HCT116 (cell line): ENCODE data around the gene CCDC63. TPM values are rescaled to one million over a fixed set of nuclear protein-coding genes. Genes with fewer than 3 reads are reported as not detected.

Experiments used
- ATAC-seq: fragments of 200-7000 bp; cut with Tn5 transposase; 2 replicates; pipeline ENCODE4 v1.9.1; 2020; ENCODE audit warnings: mild to moderate bottlenecking, moderate library complexity
- BruUV-seq: library from RNA; stranded (reverse); fragments of 400-500 nt; replicated peaks from 2 replicates; lab custom pipeline; 2021; lab: Mats Ljungman, UMichigan
- CTCF ChIA-PET: fragments of 300-600 bp; sonication (Branson Sonifier 250); formaldehyde crosslinking; loops from one replicate; lab custom pipeline; 2021; ENCODE audit warnings: antibody characterized with exemption; lab: Charles Lee
- POLR2A ChIA-PET: fragments of 300-600, 350-600 bp; sonication (Branson Sonifier 250); formaldehyde crosslinking; loops from one replicate; lab custom pipeline; 2021; ENCODE audit warnings: antibody characterized with exemption; lab: Charles Lee
- RAD21 ChIA-PET, 2 experiments: fragments of 300-600 bp; sonication (Branson Sonifier 250); formaldehyde crosslinking; loops; one replicate each; lab custom pipeline; 2023; ENCODE audit warnings: low total read pairs in 2 of 2; ENCODE audit not compliant: uncharacterized antibody in 2 of 2, unreplicated experiment in 2 of 2, low non-redundant PET in 1 of 2; lab: Charles Lee
- DNase-seq: peaks from one replicate; pipeline ENCODE4 v3.0.0-alpha.2; 2010; ENCODE audit warnings: low read depth, low spot score
- H2AFZ ChIP-seq: fragments of 200-600 bp; shearing (Covaris generic), sonication (generic); 2 replicates; pipeline ENCODE4 v1.6.1; 2017; ENCODE audit warnings: low read depth, mixed run types, mixed read lengths, antibody characterized with exemption, low read length; ENCODE audit not compliant: poor library complexity, severe bottlenecking
- H3K27ac ChIP-seq: 2 replicates; pipeline ENCODE4 v1.5.1; 2012; ENCODE audit warnings: low read depth, low read length
- H3K27me3 ChIP-seq: fragments of 200-600 bp; sonication (generic); 2 replicates; pipeline ENCODE4 v1.6.1; 2016; ENCODE audit warnings: mixed run types, low read length, mixed read lengths; ENCODE audit not compliant: insufficient read depth
- H3K36me3 ChIP-seq, 2 experiments: fragments of 200-500 bp in 1 of 2; fragments of 200-600 bp in 1 of 2; sonication (Bioruptor generic) in 1 of 2; sonication (generic) in 1 of 2; 2 replicates each; pipeline versions ENCODE4 v1.5.1 to v1.6.1; 2014 to 2016; ENCODE audit warnings: low read length in 2 of 2, inconsistent platforms in 1 of 2, mixed read lengths in 1 of 2, mixed run types in 1 of 2; ENCODE audit not compliant: insufficient read depth in 2 of 2, control insufficient read depth in 1 of 2
- H3K4me1 ChIP-seq, 2 experiments: fragments of 200-600 bp in 1 of 2; sonication (generic) in 1 of 2; 2 replicates each; pipeline versions ENCODE4 v1.5.1 to v1.6.1; 2012 to 2017; ENCODE audit warnings: low read length in 2 of 2, inconsistent platforms in 1 of 2, mild to moderate bottlenecking in 1 of 2, mixed read lengths in 1 of 2, mixed run types in 1 of 2, moderate library complexity in 1 of 2; ENCODE audit not compliant: insufficient read depth in 2 of 2, control insufficient read depth in 1 of 2
- H3K4me2 ChIP-seq: fragments of 200-600 bp; sonication (generic); 2 replicates; pipeline ENCODE4 v1.6.1; 2017; ENCODE audit warnings: mixed run types, low read length, mixed read lengths
- H3K4me3 ChIP-seq, 2 experiments: fragments of 200-600 bp in 1 of 2; sonication (generic) in 1 of 2; replicated peaks in 1 of 2; 2 replicates each; pipeline ENCODE4 v1.5.1; 2011 to 2016; ENCODE audit warnings: low read length in 2 of 2, control low read depth in 1 of 2, low read depth in 1 of 2, mild to moderate bottlenecking in 1 of 2, mixed read lengths in 1 of 2, mixed run types in 1 of 2
- H3K79me2 ChIP-seq: fragments of 200-600 bp; sonication (generic); 2 replicates; pipeline ENCODE4 v1.6.1; 2017; ENCODE audit warnings: mild to moderate bottlenecking, mixed run types, low read length, moderate library complexity, mixed read lengths; ENCODE audit not compliant: insufficient read depth
- H3K9ac ChIP-seq: fragments of 200-600 bp; sonication (generic); 2 replicates; pipeline ENCODE4 v1.6.1; 2016; ENCODE audit warnings: low read length, mixed read lengths
- H3K9me2 ChIP-seq: fragments of 200-600 bp; sonication (generic), shearing (Covaris generic); 2 replicates; pipeline ENCODE4 v1.6.1; 2017; ENCODE audit warnings: mixed run types, mild to moderate bottlenecking, moderate library complexity; ENCODE audit not compliant: insufficient read depth
- H3K9me3 ChIP-seq, 2 experiments: fragments of 200-500 bp in 1 of 2; fragments of 200-600 bp in 1 of 2; sonication (Bioruptor generic) in 1 of 2; sonication (generic) in 1 of 2; 2 replicates each; pipeline ENCODE4 v1.6.1; 2014 to 2017; ENCODE audit warnings: low read length in 2 of 2, mixed read lengths in 2 of 2, inconsistent platforms in 1 of 2, low read depth in 1 of 2, mild to moderate bottlenecking in 1 of 2, mixed run types in 1 of 2, moderate library complexity in 1 of 2; ENCODE audit not compliant: control insufficient read depth in 1 of 2, insufficient read depth in 1 of 2
- H4K20me1 ChIP-seq: fragments of 200-600 bp; sonication (generic), shearing (Covaris generic); 2 replicates; pipeline ENCODE4 v1.6.1; 2017; ENCODE audit warnings: mixed run types, mild to moderate bottlenecking, moderate library complexity; ENCODE audit not compliant: insufficient read depth
- CEBPB ChIP-seq: IDR thresholded peaks from 2 replicates; pipeline ENCODE4 v1.6.1; 2012; ENCODE audit warnings: low read depth
- CTCF ChIP-seq, 3 experiments: fragments of 200-600 bp in 1 of 3; sonication (generic) in 1 of 3; IDR thresholded peaks in 2 of 3; conservative IDR thresholded peaks in 1 of 3; 2 replicates each; pipeline ENCODE4 v1.5.1; 2012 to 2017; ENCODE audit warnings: low read depth in 2 of 3, low read length in 2 of 3, antibody characterized with exemption in 1 of 3, borderline replicate concordance in 1 of 3, control low read depth in 1 of 3, mild to moderate bottlenecking in 1 of 3, mixed read lengths in 1 of 3, mixed run types in 1 of 3, moderate library complexity in 1 of 3; ENCODE audit not compliant: insufficient read depth in 1 of 3
- EGR1 ChIP-seq: IDR thresholded peaks from 2 replicates; pipeline ENCODE4 v1.6.1; 2012; ENCODE audit warnings: low read depth
- EZH2phosphoT487 ChIP-seq: fragments of 200-600 bp; IDR thresholded peaks from 2 replicates; pipeline ENCODE4 v1.6.1; 2018; ENCODE audit warnings: antibody characterized with exemption, borderline replicate concordance
- FOSL1 ChIP-seq: IDR thresholded peaks from 2 replicates; pipeline ENCODE4 v1.6.1; 2012; ENCODE audit warnings: low read depth
- JUND ChIP-seq: IDR thresholded peaks from 2 replicates; pipeline ENCODE4 v1.6.1; 2012
- POLR2A ChIP-seq: IDR thresholded peaks from 2 replicates; pipeline ENCODE4 v1.7.0; 2011; ENCODE audit warnings: borderline replicate concordance; ENCODE audit not compliant: insufficient read depth, insufficient read length; ENCODE audit errors: extremely low read depth
- REST ChIP-seq: IDR thresholded peaks from 2 replicates; pipeline ENCODE4 v1.6.1; 2012; ENCODE audit warnings: low read depth
- SRF ChIP-seq: IDR thresholded peaks from 2 replicates; pipeline ENCODE4 v1.6.1; 2012; ENCODE audit warnings: low read depth
- TCF7L2 ChIP-seq: IDR thresholded peaks from 2 replicates; pipeline ENCODE4 v1.7.0; 2011; ENCODE audit warnings: borderline replicate concordance, inconsistent platforms; ENCODE audit not compliant: insufficient read depth, insufficient read length; ENCODE audit errors: extremely low read depth
- YY1 ChIP-seq: IDR thresholded peaks from 2 replicates; pipeline ENCODE4 v1.6.1; 2011; ENCODE audit warnings: low read length, low read depth, moderate library complexity, mild to moderate bottlenecking; ENCODE audit not compliant: insufficient replicate concordance; ENCODE audit errors: extremely low read depth
- ZFX ChIP-seq: fragments of 450-650 bp; IDR thresholded peaks from 2 replicates; pipeline ENCODE4 v1.6.1; 2017
- intact Hi-C: fragments of 100-400 bp; cut with micrococcal nuclease; formaldehyde crosslinking; loops from 2 replicates; pipeline ENCODE4 v1.10.0; 2022
- total RNA-seq: library from RNA; stranded (reverse); gene quantifications from one replicate; pipeline ENCODE4 v1.2.1, GENCODE V29; 2021; ENCODE audit not compliant: unreplicated experiment
- TF ChIP-seq, protein P1 (sequence below): IDR thresholded peaks from 2 replicates; pipeline ENCODE4 v1.6.1; 2012
- TF ChIP-seq, protein P2 (sequence below): IDR thresholded peaks from 2 replicates; pipeline ENCODE4 v1.6.1; 2011; ENCODE audit warnings: mild to moderate bottlenecking, low read length, moderate library complexity; ENCODE audit not compliant: insufficient replicate concordance; ENCODE audit errors: extremely low read depth

Gene CCDC63
- total RNA-seq, 1 experiment from 2014 or later = 0.47 TPM

DNA sequence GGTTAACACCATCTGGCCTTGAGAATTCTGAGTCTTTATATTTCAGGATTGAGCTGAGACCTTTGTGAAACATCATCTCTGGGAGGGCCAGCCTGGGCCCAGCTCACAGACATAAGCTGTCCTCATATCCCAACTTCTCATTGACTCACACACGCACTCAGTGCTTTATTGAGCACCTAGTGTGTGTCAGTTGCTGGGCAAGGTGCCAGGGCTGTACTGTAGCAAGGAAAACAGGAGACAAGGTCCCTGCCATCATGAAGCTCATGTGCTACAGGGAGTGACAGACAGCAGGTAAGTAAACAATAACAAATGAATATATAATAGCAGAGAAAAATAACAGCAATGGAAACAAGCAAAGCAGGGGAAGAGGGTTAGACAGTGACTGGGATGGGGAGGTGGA lies 30.5 kb upstream of the CCDC63 start (continued):
- no peak for TF ChIP-seq CTCF (IDR thresholded peaks at IDR 0.05 in 2 of 3, conservative IDR thresholded peaks at IDR 0.05 in 1 of 3; ENCODE audit: borderline replicate concordance in 1 of 3, insufficient read depth in 1 of 3, low read depth in 2 of 3, low read length in 2 of 3)

DNA sequence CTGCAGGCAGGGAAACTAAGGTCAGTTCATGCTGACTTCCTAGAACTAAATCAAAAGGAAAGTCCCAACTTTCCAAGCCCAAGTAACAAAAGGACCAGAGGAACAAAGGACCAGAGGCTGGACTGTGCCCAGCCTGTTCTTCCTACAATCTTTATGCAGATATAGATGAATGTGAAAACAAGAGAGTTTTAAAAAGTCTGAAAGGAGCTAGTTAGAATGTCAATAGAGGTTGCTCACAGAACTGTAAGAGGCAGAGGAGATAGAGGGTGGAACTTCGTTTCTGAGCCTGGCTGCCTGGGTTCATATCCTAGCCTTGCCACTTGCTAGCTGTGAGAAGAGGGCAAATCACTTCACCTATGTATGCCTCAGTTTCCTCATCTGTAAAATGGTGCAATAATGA lies 30.0 kb upstream of the CCDC63 start:
- H3K27ac ChIP-seq = no peak overlapping the region
- no peaks in the 10 kb centered on the region for H3K36me3 ChIP-seq
- no peaks in the 10 kb centered on the region for H3K27me3 ChIP-seq
- no TSS peak for BruUV-seq
- CTCF ChIA-PET = interaction anchor here (1.5 kb wide), 1 partner anchor 10 kb away, joined by 5 read pairs; no protein-coding TSS in a partner anchor
- no peak overlapping the region for H3K4me2 ChIP-seq
- no peak for DNase-seq
- no peak overlapping the region for H3K9ac ChIP-seq
- H4K20me1 ChIP-seq = no peaks in the 10 kb centered on the region
- no peak overlapping the region for H2AFZ ChIP-seq
- no peak for TF ChIP-seq SRF
- TF ChIP-seq, protein P1, sequence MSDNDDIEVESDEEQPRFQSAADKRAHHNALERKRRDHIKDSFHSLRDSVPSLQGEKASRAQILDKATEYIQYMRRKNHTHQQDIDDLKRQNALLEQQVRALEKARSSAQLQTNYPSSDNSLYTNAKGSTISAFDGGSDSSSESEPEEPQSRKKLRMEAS = no peak
- TF ChIP-seq CTCF (IDR thresholded peaks at IDR 0.05 in 2 of 3, conservative IDR thresholded peaks at IDR 0.05 in 1 of 3; ENCODE audit: borderline replicate concordance in 1 of 3, insufficient read depth in 1 of 3, low read depth in 2 of 3, low read length in 2 of 3) = no peak
- no peak for TF ChIP-seq POLR2A
- no peak for TF ChIP-seq JUND
- no peak for TF ChIP-seq EZH2phosphoT487
- no peak for TF ChIP-seq CEBPB
- TF ChIP-seq, protein P2, sequence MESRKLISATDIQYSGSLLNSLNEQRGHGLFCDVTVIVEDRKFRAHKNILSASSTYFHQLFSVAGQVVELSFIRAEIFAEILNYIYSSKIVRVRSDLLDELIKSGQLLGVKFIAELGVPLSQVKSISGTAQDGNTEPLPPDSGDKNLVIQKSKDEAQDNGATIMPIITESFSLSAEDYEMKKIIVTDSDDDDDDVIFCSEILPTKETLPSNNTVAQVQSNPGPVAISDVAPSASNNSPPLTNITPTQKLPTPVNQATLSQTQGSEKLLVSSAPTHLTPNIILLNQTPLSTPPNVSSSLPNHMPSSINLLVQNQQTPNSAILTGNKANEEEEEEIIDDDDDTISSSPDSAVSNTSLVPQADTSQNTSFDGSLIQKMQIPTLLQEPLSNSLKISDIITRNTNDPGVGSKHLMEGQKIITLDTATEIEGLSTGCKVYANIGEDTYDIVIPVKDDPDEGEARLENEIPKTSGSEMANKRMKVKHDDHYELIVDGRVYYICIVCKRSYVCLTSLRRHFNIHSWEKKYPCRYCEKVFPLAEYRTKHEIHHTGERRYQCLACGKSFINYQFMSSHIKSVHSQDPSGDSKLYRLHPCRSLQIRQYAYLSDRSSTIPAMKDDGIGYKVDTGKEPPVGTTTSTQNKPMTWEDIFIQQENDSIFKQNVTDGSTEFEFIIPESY = no peak
- no peak for TF ChIP-seq EGR1
- no peak for TF ChIP-seq FOSL1
- no peak for TF ChIP-seq ZFX
- TF ChIP-seq REST = no peak
- no peak for TF ChIP-seq YY1
- TF ChIP-seq TCF7L2 = no peak
- H3K79me2 ChIP-seq = no peaks in the 10 kb centered on the region
- no peaks in the 10 kb centered on the region for H3K9me3 ChIP-seq
- no peaks in the 10 kb centered on the region for H3K9me2 ChIP-seq
- H3K4me1 ChIP-seq = no peaks in the 10 kb centered on the region; a peak in 1 of 4 replicates
- ATAC-seq = no peak
- intact Hi-C loops = no loop called here
- POLR2A ChIA-PET = no interaction called here
- RAD21 ChIA-PET = no interaction called here
- no peak overlapping the region for H3K4me3 ChIP-seq
